ENCODE results near the gene PLCXD1.

The PLCXD1 gene

GRCh38 chrX:316351-317325 is 35.5 kb downstream of the PLCXD1 start:
- TF ChIP-seq TEAD4 (IDR thresholded peaks at IDR 0.05) (no peak), MAX (IDR thresholded peaks at IDR 0.05) (no peak), RAD21 (IDR thresholded peaks at IDR 0.05; ENCODE audit: low read depth) (no peak), USF1 (IDR thresholded peaks at IDR 0.05) (no peak), FOXM1 (IDR thresholded peaks at IDR 0.05; ENCODE audit: borderline replicate concordance, low read depth) (no peak), REST (IDR thresholded peaks at IDR 0.05; ENCODE audit: low read depth) (no peak), CEBPB (IDR thresholded peaks at IDR 0.05) (no peak), ZBTB7A (IDR thresholded peaks at IDR 0.05; ENCODE audit: low read depth) (no peak), TCF12 (IDR thresholded peaks at IDR 0.05; ENCODE audit: low read depth) (no peak), EGR1 (IDR thresholded peaks at IDR 0.05) (no peak)

- TF ChIP-seq TEAD4 (IDR thresholded peaks at IDR 0.05) (no peak), USF1 (IDR thresholded peaks at IDR 0.05) (no peak), CEBPB (IDR thresholded peaks at IDR 0.05) (no peak), RAD21 (IDR thresholded peaks at IDR 0.05; ENCODE audit: low read depth) (no peak), FOXM1 (IDR thresholded peaks at IDR 0.05; ENCODE audit: borderline replicate concordance, low read depth) (no peak), TAF1 (IDR thresholded peaks at IDR 0.05; ENCODE audit: low read depth) (no peak), EGR1 (IDR thresholded peaks at IDR 0.05) (no peak), NFIC (IDR thresholded peaks at IDR 0.05) (no peak), ZBTB7A (IDR thresholded peaks at IDR 0.05; ENCODE audit: low read depth) (no peak), TCF12 (IDR thresholded peaks at IDR 0.05; ENCODE audit: low read depth) (no peak), REST (IDR thresholded peaks at IDR 0.05; ENCODE audit: low read depth) (no peak), YY1 (IDR thresholded peaks at IDR 0.05; ENCODE audit: low read depth) (no peak)
Observed at GRCh38 chrX:317424-318067, 36.4 kb downstream of the PLCXD1 start.

- TF ChIP-seq TAF1 (IDR thresholded peaks at IDR 0.05; ENCODE audit: low read depth) (0 out of 2 replicates have a peak, but pooled peaks have one; percentile 16), USF1 (IDR thresholded peaks at IDR 0.05) (no peak)
Observed at GRCh38 chrX:318068-318738, 37.0 kb downstream of the PLCXD1 start.

GRCh38 chrX:318739-319578 is 37.8 kb downstream of the PLCXD1 start, which contains the start of gene GTPBP6:
Gene GTPBP6 (minus strand): TSS chrX:318796. CDS start chrX:318787, 9 bp downstream.
- TF ChIP-seq MAX (IDR thresholded peaks at IDR 0.05) (peak; percentile 39; the same call in 1 of the 2 replicates), EP300 (IDR thresholded peaks at IDR 0.05; ENCODE audit: borderline replicate concordance) (no peak), EGR1 (IDR thresholded peaks at IDR 0.05) (peak; percentile 80), ZBTB7A (IDR thresholded peaks at IDR 0.05; ENCODE audit: low read depth) (no peak), RAD21 (IDR thresholded peaks at IDR 0.05; ENCODE audit: low read depth) (no peak), REST (IDR thresholded peaks at IDR 0.05; ENCODE audit: low read depth) (no peak), FOXM1 (IDR thresholded peaks at IDR 0.05; ENCODE audit: borderline replicate concordance, low read depth) (no peak), YY1 (IDR thresholded peaks at IDR 0.05; ENCODE audit: low read depth) (no peak), USF1 (IDR thresholded peaks at IDR 0.05) (peak; percentile 99), TCF12 (IDR thresholded peaks at IDR 0.05; ENCODE audit: low read depth) (no peak), CEBPB (IDR thresholded peaks at IDR 0.05) (no peak), CREB1 (IDR thresholded peaks at IDR 0.05; ENCODE audit: low read depth) (no peak), TEAD4 (IDR thresholded peaks at IDR 0.05) (no peak)
